NCI-H146 treated with DMSO at 0.1 percent for 48 hours (cell line): ENCODE measurements around the gene RAPGEF1.
"Not testable (repeated sequence)": the region's sequence is repeated elsewhere in the genome, so short reads cannot be mapped to it uniquely, and the experiment has no call there.

Source experiments
- DNase-seq: peaks from one replicate; lab custom pipeline; 2025; ENCODE audit not compliant: unreplicated experiment; lab: John Stamatoyannopoulos, UW

Gene RAPGEF1, protein sequence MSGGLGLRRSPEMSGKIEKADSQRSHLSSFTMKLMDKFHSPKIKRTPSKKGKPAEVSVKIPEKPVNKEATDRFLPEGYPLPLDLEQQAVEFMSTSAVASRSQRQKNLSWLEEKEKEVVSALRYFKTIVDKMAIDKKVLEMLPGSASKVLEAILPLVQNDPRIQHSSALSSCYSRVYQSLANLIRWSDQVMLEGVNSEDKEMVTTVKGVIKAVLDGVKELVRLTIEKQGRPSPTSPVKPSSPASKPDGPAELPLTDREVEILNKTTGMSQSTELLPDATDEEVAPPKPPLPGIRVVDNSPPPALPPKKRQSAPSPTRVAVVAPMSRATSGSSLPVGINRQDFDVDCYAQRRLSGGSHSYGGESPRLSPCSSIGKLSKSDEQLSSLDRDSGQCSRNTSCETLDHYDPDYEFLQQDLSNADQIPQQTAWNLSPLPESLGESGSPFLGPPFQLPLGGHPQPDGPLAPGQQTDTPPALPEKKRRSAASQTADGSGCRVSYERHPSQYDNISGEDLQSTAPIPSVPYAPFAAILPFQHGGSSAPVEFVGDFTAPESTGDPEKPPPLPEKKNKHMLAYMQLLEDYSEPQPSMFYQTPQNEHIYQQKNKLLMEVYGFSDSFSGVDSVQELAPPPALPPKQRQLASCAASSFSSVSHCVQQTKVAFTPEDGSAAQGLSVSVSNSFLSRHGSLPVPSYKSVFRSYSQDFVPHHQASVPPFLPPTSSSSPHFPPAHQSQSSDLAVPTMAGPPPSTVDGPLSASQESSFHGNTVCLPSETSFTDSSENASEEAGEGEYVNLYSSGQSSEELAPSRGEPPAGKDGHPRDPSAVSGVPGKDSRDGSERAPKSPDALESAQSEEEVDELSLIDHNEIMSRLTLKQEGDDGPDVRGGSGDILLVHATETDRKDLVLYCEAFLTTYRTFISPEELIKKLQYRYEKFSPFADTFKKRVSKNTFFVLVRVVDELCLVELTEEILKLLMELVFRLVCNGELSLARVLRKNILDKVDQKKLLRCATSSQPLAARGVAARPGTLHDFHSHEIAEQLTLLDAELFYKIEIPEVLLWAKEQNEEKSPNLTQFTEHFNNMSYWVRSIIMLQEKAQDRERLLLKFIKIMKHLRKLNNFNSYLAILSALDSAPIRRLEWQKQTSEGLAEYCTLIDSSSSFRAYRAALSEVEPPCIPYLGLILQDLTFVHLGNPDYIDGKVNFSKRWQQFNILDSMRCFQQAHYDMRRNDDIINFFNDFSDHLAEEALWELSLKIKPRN (N-terminal part only)

DNA sequence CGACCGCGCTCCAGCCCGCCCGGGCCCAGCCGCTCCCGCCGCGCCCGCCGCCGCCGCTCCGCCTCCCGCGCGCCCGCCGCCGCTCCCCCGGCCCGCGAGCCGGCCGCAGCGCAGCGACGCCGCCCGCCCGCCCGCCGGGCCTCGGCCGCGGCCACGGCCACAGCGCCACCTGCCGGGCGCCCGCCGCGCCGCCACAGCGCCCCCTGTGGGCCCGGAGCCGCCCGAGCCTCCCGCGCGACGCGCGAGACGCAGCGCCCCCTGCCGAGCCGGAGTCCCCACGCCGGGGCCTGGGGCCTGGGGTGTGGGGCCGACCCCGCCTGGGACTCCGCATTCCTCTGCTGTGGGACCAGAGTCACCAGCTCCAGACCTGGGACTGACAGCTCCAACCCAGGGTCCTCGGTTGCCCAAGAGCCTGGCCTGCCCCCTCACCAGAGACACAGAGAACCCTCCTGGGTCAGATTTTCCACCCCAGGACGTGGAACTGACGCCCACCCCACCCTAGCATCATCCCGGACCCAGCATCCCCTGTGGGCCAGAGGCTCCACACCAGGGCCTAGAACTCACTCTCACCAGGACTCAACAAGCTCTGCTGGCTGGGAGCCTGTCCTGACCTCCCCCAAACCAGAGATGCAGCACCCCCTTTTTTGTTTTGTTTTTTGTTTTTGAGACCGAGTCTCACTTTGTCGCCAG, at the start of gene RAPGEF1:
RAPGEF1 (minus strand) TSS at position 118 of the 690 bp plus-strand sequence. CDS start 246 bp downstream, outside the sequence.
- DNase-seq, result no peak

DNA sequence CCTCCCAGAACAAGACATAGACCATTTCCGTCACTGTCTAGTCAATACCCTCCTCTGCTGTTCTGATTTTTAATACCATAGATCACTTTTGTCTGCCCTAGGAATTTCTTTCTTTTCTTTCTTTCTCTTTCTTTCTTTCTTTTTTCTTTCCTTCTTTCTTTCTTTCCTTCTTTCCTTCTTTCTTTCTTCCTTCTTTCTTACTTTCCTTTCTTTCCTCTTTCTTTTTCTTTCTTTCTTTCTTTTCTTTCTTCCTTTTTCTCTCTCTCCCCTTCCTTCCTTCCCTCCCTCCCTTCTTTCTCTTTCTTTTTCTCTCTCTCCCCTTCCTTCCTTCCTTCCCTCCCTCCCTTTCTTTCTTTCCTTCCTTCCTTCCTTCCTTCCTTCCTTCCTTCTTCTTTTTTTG, 49.0 kb upstream of the RAPGEF1 start:
- DNase-seq, result no peak

- DNase-seq, result no peak
Observed at GRCh38 chr9:131787838-131788237, 48.0 kb upstream of the RAPGEF1 start.

- no peak for DNase-seq
Observed at GRCh38 chr9:131784748-131785501, 45.0 kb upstream of the RAPGEF1 start.

DNA sequence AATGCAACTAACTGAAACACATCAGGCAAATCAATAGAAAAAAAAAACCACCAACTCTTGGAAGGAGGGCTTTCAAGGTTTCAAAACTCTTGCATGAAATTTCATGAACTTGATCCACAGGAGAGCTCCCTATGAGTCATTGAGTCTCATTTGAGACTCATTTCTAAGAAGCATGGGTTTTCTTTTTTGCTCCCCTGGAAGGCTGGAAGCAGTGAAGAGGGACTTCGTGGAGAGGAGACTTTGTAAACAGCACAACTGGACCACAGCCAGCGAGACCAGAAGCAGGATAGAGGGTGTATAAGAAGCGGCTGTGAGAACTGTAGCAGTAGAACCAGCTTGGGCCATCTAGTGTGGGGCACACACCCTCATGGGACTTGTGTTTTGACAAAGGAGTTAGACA, 41.2 kb upstream of the RAPGEF1 start:
- no peak for DNase-seq

DNA sequence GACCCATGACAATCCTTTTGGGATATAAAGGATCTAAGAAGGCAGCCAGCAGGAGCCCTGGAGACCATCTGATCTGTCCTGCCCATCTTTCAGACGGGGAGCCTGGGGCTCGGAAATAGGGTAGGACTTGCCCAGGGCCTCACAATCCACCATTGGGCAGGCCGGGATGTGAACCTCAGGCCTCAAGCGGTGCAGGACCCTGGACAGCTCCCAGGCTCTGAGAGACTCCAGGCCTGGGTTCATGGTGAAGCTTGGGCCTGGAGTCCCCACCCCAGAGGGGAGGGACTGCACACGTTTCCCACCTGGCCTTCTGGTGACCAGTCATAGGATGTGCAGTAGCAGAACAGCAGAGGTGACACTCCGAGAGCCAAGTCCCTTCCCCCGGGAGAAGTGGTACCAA, 36.6 kb upstream of the RAPGEF1 start:
- no peak for DNase-seq

DNA sequence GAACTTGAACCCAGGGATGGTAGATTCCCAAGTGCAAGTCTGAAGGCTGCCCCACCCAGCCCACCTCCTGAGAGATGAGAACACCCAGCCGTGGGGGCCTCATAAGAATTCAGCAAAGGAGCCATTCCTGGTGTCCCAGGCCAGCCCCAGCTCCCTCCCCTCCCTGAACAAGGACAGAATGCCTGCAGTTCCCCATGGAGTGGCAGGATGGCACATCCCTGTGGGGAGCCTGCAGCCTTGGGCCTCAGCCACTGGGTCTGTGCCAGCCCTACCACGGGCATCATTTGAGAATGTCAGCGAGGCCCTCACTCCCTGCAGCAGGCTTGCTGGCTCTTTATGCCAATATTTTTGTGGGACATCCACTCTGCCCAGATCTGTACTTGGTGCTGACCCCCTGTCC, 36.2 kb upstream of the RAPGEF1 start:
- DNase-seq, result no peak

DNA sequence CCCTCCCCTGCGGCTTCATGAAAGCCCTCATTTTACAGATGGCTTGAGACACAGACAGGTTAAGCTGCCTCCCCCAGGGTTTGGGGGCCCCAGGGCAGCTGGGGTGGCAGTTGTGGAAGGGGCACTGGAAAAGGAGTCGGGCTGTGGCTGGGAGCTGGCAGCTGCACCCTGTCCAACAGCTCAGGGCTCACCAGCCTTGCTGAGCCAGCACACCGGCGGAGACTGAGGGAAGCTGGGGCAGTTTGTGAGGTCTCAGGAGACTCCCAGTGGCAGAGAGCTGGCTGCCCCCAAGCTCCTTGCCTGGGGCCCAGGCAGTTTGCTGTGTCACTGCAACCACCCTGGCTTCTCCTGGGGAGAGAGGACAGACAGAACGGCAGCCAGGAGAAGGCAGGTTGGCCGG, 34.8 kb upstream of the RAPGEF1 start:
- no peak for DNase-seq

DNA sequence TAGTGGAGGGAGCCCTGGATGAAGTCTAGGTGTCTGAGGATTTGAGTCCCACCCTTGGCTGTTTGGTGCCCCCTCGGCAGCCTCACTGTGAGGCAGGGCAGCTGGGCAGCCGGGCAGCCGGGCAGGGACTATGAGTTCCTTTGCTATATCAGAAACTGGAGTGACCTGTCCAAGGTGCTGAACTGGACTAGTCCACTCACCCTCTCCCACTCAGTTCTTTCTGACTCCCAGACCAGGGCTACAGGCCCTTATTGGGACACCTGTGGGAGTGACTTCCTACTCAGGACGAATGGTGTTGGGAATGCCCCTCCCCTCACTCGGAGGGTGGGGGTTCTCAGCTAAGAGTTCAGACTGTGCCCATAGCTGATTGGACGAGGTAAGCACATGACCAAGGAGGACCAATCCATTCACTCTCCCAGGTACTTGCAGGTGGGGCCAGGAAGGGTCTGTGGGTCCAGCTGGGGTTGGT, 34.1 kb upstream of the RAPGEF1 start:
- DNase-seq, result peak; percentile 3

- DNase-seq, result no peak
Observed at GRCh38 chr9:131772940-131773339, 33.1 kb upstream of the RAPGEF1 start.

DNA sequence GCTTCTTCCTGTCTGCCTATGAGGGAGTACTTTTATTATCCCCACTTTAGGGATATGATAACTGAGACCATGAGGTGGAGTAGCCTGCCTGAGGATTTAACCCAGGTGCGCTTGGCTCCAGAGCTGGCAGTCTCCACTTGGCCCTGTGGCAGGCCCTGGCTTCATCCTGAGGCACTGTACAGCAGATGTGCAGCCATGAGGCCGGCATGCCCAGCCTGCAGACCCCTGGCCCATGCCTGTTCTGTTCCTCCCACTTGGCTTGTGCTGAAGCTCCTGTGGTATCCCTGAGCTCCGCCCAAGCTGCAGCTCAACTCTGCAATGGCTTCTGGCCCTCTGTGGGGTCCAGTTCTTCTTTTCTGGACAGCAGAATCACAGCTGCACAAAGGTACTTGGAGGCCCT, 31.8 kb upstream of the RAPGEF1 start:
- no peak for DNase-seq

DNA sequence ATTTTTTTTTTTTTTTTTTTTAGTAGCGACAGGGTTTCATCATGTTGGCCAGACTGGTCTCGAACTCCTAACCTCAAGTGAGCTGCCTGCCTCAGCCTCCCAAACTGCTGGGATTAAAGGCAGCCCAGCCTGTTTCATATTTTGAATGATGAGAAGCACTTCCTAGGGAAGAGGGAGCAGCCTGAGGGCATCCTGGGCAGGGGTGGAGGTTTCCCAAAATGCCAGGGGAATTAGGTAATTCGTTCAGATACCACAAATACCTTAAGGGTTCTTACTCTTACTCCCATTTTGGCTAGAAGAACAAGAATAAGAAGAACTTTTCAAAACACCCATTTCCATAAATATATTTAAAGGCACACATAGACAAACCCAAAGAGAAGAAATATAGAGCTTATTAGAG, 29.5 kb upstream of the RAPGEF1 start:
- DNase-seq, result no peak

DNA sequence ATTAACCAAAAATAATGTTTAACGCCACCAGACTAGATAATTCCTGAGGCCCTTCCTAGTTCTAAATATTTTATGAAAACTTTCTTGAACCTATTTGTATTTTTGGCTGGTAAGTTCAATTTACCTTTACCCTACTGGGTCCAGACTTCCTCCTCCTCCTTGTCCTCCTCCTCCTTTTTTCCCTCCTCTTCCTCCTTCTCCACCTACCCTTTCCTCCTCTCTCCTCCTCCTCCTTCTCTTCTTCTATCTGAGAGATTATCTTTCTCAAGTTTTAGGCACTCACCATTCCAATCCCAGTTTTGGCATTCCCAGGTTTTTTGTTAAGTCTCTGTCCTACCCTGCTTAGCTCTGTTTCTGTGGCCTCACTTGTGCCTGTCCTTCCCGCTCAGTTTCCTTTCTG, 24.7 kb upstream of the RAPGEF1 start:
- no peak for DNase-seq

DNA sequence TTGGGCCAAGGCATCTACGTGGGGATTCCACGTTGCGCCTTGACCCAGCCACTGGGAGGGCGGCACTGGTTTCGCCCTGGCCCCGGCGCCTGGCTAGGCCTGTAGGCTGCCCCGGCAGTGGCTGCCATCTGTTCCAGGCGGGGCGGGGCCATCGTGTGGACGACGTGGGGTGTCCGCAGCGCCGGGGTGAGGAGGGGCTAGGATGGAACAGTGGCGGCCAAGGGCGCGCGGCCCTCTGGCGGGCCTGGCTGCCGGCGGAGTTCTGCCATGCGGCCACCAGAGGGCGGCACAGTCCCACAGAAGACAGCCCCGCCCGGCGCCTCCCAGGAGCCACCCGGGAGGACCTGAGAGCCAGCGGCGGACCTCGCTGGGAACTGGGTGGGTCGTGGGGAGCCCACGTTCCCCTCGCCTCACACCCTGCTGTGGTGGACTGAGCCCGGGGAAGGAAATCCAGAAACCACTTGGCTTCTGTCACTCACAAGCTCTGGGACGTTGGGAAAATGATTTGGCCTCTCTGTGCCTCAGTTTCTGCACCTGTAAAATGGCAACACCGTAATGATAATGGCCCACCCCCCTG, 22.6 kb upstream of the RAPGEF1 start:
- peak; percentile 37 for DNase-seq

DNA sequence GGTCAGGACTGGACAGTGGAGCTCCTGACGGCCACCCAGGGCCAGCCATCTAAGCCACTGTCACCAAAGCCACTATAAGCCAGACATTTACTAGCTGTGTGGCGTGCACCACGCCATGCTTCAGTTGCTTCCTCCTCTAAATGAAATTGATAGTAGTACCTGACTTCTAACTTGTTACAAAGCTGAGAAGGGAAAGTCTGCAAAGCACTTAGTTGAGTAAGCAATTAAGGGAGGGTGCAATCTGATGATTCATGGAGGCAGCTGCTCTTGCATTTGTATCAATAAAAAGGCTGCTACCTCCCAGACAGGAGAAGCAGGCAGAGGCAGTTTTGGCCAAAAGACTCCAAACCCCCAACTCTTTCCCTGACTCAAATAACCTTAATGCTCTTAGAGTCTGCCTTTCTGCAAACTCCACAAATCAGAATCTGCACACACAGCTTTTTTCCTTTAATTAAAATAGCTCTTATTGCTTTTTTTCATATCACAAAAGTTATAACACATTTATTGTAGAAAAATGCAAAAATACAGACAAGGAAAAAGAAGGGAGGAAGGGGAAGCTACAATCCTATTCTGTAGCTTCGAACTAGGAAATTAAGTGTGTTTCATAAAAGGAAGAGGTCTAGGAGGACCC, 19.3 kb upstream of the RAPGEF1 start:
- no peak for DNase-seq

- no peak for DNase-seq
Observed at GRCh38 chr9:131757549-131757948, 17.7 kb upstream of the RAPGEF1 start.

GRCh38 chr9:131755541-131756198, 15.8 kb upstream of the RAPGEF1 start:
- DNase-seq, result peak; percentile 60

DNA sequence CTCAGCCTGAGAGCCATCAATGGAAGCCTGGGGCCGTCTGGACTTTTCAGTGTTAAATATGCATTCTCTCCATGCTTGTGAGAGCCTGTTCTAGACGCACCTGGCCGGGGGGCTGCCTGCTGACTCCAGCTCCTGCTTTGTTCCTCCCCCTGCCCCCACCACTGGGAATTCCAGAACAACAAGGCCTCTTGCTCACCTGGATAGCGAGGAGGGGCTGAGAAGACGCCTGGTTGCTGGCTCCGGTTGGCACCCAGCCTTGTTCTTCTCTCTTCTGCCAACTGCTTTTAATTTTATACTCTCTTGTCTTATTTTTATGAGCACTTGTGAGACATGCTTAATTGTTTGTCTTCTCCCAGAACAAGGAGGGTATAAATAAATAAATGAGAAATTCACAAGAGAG, 15.0 kb upstream of the RAPGEF1 start:
- DNase-seq, result no peak

GRCh38 chr9:131753751-131754150, 13.9 kb upstream of the RAPGEF1 start:
- not testable (repeated sequence) for DNase-seq
